ENCODE results near the gene CFDP1.
"Not testable (repeated sequence)": the region's sequence is repeated elsewhere in the genome, so short reads cannot be mapped to it uniquely, and the experiment has no call there.

The CFDP1 gene

DNA sequence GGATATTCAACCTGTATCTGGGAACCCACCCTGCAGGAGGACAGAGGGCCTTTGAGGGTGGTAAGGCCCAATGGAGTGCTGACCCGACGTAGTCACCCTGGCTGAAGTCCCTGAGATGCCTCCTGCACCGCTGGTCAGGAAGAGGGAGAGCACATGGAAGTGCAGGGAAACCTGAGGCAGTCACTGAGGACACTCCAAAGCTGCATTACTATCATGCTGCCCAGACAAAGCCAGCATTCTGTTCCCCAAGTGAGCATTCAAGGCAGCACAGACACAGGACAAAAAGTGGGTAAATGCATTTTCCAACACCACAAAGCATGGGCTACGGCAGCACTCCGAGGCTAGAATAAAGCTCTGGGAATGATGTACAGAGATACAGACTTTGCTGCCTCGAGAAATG is 135.0 kb downstream of the CFDP1 start:
- peak in 12 of 56 donors; percentile 2 to 35 (median 16) for DNase-seq

DNA sequence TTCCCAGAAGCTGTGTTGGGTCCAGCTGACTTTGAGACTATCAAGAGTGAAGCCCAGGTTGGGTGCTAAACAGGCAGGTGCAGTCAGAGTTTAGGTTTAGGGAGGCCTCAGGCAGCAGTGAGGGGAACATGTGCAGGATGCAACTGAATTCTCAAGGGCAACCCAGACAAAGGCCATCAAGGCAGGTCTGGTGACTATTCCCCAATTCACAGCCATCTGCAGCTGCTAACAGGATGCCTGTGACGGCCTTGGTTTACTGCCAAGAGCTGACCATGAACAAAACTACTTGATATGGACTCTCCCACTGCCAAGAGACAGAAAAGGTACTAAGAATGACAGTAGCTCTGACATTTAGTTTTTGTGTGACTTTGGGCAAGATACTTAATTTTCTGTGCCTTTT is 136.7 kb downstream of the CFDP1 start:
- peak in 24 of 56 donors; percentile 3 to 57 (median 22) for DNase-seq

DNA sequence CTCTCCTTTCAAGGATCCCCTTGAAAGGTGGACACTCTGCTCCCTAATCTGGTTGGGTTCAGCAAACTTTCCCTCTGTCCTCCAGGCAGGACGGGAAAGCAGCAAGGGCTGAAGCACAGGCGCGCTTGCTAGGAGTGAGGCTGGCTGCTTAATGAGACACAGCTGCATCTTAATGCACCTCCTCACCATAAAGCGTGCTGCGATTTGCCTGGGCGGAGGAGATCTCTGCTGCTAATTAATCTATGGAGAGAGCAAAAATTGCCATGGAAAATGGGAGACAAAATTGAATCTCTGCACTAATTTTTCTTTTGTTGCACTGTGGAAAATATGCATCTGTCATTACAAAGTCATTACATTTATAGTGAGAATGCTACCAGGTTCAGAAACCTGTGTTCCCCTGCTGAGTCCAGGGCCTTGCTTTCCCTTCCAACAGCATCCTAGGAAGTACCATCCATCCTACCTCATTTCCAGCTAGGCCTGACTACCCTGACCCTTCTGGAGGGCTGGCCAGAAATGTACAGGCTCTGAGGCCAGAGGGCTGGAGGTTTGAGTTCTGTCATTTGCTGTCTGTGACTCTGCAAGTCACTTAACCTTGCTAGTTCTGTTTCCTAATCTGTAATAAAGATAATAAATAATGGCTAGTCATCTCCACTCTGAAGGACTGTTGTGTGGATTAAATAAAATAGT is 138.4 kb downstream of the CFDP1 start:
- peak in 1 of 56 donors; percentile 5 for DNase-seq

DNA sequence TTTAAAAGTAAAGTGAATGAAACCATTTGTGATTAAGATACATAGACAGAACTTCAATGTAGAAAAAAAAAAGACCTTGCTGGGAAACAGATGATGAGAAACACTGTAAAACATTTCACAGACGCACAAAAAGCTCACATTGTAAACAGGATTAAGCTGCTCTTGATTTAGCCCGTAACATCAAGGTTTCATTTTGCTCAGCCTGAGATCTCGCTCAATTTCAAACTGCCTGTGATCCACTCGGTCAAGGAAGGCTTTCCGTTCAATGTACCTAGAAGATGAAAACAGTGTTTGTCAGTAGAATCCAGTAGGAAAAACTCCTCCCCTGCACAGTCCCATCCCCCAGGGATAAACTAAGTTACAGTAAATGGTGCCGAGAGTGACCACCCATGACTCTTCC is 139.5 kb downstream of the CFDP1 start:
- no peak for DNase-seq

DNA sequence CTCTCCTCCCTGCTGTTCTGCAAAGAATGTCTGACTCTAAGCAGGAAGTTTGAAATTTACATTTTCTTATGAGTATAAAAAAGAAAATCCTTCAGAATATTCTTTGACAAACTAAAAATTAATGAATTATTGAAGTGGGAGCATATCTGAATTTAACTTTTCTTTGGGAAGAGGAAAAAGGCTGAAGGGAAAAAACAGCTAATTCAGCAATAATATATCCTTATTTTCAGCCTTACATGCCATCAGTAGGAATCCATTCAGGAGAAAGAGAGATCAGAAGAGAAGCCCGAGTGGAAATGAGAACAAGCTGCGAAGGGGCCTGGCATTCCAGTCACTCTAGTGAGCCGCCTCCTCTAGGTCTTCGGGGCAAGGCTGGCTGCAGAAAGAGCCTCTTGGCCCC is 140.1 kb downstream of the CFDP1 start:
- DNase-seq = no peak

DNA sequence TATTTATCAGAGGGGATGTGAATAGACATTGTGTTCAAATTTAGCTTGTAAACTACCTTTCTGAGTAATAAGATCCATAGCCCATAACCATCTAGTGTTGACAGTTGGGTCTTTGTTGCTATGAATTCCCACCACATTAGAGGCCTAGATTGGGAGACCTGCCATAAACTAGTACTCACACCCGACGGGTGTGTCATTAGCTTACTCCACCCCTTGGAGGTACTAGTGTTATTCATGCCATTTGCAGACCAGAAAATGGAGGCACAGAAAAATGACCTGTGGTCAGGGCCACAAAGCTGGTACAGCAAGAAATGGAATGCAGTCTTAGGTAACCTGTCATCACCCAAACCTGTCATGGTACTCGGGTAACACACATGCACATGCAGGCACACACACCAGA is 140.6 kb downstream of the CFDP1 start:
- no peak for DNase-seq

DNA sequence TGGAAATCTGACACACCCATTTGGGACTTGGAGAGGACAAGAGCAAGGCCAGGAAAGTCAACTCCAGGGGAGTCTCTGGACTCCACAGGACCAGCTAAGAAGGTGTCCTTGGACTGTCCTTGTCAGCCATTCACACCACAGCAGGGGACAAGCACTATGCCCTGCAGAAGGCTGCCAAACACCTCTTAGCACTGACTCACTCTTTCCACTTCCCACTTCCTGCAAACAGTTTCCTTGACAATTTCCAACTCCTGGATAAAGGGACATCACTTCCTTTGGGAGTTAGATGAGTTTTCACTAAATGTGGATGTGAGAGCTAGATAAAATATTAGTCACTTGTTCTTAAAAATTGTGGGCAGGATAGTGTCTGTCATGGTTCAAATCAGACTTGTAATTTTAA is 144.1 kb downstream of the CFDP1 start:
- no peak for DNase-seq

DNA sequence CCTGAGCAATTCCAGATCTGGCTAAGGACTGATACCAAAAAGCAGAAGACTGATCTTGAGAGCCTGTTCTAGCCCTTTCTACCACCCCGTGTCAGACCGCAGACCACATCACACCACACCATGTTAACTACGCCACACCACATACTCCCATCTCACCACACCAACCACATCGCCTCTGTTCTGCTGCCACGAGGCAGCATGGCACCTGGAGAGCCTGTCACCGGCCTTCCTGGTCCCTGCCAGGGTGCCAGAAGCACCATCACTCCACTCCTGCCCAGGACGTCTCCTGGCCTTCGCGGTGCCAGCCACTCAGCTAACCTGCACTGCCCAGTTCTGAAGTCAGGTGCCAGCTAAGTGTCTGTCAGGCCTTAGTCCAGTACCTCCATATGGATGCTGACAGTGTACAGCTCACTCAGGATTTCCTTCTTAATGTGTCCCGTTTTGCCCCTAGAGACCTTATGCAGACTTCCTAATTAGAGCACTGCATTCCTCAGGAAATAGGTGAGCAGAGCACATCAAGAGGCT is 144.6 kb downstream of the CFDP1 start:
- DNase-seq = no peak

DNA sequence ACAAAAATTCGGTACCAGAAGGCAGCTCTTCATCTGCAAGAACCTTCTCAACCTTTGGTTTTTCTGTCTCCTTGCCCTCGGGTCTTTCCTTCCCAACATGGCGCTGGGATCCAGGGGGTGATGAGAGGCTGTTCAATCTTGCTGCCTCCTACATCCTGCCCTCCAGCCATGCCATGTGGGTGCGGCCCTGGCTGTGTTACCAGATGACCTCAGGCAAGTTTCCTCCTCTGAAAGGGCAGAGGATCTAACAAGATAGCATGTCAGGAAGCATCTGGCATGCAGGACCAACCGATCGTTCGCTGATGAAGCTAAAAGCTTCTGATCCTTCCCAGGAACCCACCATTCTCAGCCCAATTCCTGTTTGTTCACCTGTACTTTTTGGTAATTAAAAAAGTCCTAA is 145.1 kb downstream of the CFDP1 start:
- no peak for DNase-seq

DNA sequence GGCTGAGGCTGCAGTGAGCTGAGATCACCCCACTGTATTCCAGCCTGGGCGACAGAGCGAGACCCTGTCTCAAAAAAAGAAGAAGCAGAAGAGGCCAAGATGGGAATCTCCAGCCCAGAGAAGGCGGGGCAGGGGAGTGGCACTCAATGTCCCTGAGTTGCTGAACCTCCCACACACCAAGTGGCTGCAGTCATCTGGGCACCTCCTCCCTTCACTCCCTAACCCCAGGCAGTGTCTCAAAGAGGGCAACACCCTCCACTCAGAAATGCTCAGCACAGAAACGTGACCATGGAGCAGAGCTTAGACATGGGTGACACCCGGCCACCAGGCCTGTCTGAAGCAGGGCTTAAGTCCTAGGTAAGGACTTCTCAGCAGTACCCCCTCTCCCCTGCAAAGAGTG is 145.6 kb downstream of the CFDP1 start:
- no peak for DNase-seq

DNA sequence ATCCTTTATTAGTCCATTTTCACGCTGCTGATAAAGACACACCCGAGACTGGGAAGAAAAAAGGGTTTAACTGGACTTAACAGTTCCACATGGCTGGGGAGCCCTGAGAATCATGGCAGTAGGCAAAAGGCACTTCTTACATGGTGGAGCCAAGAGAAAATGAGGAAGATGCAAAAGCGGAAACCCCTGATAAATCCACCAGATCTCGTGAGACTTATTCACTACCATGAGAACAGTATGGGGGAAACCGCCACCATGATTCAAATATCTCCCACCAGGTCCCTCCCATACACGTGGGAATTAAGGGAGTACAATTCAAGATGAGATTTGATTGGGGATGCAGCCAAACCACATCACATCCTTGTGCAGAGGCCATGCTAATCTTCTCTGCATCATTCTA is 146.9 kb downstream of the CFDP1 start:
- no peak for DNase-seq

DNA sequence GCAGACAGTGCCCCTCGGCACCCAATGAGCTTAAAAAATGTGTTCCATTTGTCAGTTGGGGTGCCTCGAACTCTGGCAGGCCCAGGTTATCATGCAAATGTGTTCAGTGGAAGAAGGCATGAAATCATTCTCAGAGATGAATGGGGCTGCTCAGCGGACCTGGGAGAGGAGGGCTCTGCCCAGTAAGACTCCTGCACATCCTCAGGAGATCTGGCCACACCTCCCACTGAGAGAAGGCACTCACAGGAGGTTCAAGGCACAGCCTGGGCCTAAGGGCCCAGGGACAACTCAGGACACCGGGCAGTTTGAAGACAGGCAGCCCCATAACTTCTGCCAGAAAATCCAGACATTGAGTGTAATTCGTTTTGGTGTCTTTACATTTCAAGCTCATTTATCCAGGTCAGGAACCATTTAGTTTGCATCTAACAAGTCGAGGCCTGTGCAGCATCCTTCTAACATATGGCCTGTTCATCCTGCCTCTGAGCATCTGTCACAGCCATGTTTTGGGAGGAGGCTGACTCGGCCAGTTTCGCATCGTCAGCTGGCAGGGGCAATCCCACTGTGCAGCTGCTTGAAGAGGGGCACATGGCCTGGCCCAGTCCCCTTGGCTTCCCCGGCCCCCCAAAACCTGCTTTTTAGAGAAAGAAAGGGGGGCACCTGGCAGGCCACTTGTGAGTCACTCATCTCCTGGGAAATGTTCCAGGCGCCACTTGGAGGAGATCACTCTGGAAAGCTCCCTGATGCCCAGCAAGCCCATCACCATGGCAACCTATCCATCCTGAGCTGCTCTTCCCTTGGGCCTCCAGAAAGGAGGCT is 150.6 kb downstream of the CFDP1 start:
- peak in 18 of 56 donors; percentile 8 to 49 (median 21) for DNase-seq

DNA sequence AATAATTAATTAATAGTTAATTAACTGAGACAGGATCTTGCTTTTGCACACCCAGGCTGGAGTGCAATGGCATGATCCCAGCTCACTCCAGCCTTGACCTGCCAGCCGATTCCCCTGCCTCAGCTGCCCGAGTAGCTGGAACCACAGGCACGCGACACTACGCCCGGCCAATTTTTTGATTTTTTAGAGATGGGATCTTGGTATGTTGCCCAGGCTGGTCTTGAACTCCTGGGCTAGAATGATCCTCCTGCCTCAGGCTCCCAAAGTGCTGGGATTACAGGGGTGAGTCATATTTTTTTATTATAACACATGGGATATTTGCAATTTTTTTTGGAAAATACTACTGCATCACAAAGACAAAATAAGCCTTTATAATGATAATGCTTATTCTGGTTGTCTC is 151.5 kb downstream of the CFDP1 start:
- no peak for DNase-seq

DNA sequence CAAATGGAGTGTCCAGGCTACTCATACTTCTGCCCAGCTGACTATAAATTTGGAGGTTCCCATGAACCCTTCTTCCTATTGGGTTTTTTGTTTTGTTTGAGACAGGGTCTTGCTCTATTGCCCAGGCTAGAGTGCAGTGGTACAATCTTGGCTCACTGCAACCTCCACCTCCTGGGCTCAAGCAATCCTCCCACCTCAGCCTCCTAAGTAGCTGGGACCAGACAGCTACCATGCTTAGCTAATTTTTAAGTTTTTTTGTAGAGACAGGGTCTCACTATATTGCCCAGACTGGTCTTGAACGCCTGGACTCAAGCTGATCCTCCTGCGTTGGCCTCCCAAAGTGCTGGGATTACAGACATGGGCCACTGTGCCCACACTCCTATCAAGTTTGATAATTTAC is 152.3 kb downstream of the CFDP1 start:
- not testable (repeated sequence) for DNase-seq

DNA sequence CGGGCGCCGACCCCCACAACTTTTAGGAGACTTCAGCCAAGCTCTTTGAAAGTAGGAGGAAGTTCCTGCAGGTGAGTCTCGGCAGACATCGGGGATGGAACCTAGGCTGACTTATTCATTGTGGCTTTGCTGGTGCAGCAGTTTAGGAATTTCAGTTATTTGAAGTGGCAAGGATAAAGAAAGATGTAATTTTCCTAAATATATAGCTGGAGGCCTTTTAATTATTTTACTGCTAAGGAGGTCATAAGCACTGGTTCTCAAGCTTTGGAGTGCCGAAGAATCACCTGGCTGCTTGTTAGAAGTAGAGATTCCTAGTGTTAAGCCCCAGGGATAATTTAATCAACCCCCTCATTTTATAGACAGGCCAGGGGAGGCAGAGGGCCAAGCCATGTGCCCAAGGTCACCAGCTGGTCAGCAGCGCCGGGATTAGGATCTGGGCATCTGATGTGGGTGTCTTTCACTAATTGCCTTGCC is 152.9 kb downstream of the CFDP1 start:
- peak in 3 of 56 donors; percentile 5 to 28 (median 20) for DNase-seq

DNA sequence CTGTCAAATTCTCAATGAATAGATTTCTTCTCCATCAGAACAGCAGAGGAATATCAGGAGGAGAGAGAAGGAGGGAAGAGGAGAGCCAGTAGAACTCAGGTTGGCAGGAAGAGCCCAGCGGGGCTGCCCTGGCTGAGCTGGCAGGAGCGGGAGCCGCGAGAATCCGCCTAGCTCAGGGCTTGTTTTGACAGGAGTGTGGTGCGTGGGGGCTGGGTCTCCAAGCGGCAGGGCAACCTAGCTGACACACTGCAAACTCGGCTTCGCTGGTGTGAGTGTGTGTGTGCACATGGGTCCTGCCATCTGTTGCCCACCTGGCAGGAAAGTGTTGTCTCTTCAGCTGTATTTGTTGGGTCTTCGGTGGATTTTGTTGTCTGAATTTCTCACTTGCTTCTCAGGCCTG is 154.0 kb downstream of the CFDP1 start:
- DNase-seq = peak in 1 of 56 donors; percentile 8

DNA sequence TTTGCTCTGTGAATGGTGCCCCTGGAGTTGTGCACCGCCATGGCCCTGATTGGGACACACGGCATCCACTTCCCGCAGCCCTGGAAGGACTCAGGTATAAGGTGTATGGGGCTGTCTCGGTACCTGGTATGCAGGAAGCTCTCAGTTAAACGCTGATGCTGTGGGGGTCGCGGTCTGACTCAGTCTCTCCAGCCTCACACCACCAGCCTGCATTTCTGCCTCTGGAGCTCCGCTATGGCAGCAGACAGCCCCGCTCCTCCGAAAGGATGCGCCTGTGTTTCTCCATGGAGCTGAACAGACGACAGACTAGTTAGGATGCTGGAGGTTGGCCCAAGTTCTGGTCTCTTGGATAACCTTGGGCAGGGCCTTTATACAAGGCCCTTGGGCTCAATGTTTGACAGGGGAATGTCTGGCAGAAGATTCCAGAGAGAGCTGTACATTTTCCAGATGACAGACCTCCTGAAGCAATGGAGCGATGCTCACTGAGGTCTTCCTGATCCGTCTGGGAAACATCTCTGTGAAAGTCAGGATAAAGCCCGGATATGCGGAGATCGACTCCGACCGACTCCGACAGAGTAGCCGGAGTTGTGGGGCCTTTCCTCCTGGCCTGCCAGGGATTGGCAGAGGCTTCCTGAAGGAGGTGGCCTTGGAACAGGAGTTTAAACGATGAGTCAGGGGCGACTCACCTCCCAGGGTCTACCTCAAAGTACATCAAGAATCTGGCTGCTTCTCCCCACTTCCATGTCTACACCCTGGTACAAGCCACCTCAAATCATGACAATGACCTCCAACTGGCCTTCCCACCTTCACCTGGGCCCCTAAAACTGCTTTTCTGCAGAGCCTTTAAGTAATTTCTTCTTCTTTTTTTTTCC is 160.0 kb downstream of the CFDP1 start:
- DNase-seq = no peak

DNA sequence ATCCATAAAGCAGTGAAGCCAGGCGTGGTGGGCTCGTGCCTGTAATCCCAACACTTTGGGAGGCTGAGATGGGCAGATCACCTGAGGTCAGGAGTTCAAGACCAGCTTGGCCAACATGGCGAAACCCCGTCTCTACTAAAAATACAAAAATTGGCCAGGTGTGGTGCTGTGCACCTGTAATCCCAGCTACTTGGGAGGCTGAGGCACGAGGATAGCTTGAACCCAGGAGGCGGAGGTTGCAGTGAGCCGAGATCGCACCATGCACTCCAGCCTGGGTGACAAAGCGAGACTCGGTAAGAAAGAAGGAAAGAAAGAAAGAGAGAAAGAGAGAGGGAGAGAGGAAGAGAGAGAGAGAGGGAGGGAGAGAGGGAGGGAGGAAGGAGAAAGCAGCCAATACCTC is 160.7 kb downstream of the CFDP1 start:
- not testable (repeated sequence) for DNase-seq

DNA sequence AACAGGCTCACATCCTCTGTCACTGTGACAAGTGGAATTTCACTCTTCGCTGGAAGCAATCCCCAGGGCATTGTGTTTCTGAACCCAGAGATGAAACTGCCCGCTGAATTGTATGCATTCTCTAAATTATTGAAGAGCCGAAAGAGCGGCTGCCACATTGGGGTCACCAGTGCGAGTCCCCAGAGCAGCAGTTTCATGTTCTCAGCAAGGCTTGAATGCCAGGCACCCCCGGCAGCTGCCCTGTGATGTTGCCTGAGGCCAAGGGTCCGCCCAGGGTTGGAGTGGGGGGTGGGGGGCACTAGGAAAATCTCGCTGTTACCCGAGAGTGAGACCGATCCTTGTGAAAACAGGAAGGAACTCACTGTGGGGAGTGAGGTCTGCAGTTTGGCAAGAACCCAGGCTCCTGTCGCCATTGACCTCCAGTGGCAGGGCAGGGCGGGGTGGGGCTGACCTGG is 161.2 kb downstream of the CFDP1 start:
- DNase-seq = no peak

DNA sequence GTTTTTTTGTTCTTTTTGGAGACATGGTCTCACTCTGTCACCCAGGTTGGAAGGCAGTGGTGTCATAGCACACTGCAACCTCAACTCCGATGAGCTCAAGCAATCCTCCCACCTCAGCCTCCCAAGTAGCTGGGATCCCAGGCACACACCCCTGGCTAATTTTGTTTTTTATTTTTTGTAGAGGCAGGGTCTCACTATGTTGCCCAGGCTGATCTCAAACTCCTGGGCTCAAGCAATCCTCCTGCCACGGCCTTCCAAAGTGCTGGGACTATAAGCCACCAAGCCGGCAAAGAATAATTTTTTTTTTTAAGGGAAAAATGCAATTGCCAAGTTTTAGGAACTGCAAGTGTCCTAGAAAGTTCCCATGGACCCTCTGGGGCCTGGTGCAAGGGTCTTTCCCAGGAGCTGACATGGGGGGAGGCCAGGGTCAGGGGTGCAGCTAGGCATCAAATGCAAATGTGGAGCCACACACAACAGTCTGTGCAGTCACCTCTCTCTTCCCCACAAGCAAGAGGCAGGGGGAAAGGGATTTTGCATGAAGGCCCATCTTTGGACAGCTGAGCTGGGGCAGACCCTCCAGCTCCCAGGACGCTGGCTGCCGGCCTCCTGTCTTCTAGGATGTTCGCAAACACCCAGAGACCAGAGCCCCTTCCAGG is 161.7 kb downstream of the CFDP1 start:
- no peak for DNase-seq

DNA sequence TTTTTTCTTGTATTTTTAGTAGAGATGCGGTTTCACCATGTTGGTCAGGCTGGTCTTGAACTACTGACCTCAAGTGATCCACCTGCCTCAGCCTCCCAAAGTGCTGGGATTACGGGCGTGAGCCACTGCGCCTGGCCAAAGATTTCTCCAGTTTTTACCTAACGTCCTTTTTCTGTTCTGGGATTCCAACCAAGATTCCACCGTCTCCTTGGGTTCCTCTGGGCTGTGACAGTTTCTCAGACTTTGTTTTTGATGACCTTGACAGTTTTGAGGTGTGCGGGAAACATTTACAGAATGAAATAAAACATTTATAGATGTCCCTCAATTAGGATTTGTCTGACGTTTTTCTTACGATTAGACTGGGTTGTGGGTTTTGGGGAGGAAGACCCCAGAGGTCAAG is 163.9 kb downstream of the CFDP1 start:
- not testable (repeated sequence) for DNase-seq
